ENCODE measurements around the gene RAMACL.

DNA sequence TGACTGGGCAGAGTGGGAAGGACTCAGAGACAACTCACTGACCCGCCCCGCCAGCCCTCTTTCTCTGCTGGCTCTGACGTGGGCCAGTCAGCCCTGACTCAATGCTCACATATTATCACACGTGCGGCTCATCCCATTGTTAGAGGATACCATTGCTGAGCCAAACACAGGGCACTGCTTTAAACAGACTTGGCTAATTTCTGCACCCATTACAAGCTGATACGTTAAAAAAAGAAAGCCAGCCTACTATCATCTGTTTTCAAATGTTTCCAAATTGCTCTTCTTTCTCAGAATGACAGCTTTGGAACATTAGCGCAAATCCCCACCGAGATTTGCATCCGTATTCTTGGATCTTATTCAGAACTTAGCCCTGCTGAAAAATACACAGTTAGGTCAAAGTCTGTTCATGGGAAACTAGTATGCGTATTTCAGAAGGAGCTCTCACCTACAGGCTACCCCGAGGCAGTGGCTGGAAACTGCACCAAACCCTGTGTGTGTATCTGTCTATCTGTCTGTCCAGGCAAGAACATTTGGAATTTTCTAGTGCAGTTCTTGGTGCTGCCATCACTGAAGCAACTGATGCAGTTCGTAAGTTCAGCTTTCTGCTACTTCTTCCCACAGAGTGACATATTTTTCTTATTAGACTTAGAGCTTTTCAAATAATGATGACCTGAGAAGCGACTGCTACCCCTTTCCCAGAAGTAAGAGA is 32.8 kb downstream of the RAMACL start:
- TF ChIP-seq, protein P1, sequence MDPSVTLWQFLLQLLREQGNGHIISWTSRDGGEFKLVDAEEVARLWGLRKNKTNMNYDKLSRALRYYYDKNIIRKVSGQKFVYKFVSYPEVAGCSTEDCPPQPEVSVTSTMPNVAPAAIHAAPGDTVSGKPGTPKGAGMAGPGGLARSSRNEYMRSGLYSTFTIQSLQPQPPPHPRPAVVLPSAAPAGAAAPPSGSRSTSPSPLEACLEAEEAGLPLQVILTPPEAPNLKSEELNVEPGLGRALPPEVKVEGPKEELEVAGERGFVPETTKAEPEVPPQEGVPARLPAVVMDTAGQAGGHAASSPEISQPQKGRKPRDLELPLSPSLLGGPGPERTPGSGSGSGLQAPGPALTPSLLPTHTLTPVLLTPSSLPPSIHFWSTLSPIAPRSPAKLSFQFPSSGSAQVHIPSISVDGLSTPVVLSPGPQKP (IDR thresholded peaks at IDR 0.05; ENCODE audit: borderline replicate concordance, low read depth, low read length): no peak
- TF ChIP-seq, protein P2, sequence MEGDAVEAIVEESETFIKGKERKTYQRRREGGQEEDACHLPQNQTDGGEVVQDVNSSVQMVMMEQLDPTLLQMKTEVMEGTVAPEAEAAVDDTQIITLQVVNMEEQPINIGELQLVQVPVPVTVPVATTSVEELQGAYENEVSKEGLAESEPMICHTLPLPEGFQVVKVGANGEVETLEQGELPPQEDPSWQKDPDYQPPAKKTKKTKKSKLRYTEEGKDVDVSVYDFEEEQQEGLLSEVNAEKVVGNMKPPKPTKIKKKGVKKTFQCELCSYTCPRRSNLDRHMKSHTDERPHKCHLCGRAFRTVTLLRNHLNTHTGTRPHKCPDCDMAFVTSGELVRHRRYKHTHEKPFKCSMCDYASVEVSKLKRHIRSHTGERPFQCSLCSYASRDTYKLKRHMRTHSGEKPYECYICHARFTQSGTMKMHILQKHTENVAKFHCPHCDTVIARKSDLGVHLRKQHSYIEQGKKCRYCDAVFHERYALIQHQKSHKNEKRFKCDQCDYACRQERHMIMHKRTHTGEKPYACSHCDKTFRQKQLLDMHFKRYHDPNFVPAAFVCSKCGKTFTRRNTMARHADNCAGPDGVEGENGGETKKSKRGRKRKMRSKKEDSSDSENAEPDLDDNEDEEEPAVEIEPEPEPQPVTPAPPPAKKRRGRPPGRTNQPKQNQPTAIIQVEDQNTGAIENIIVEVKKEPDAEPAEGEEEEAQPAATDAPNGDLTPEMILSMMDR (conservative IDR thresholded peaks at IDR 0.05; ENCODE audit: low read depth, low read length): no peak
- TF ChIP-seq POLR2A (IDR thresholded peaks at IDR 0.05; ENCODE audit: low read depth, low read length): no peak

Data from IMR-90 (cell line).